PC-9 (cell line): ENCODE data around the gene SPATA3. TPM values are rescaled to one million over a fixed set of nuclear protein-coding genes. Genes with fewer than 3 reads are reported as not detected.

Source experiments
- BruUV-seq: library from RNA; stranded (reverse); fragments of 400-500 nt; replicated peaks from 2 replicates; lab custom pipeline; 2021; lab: Mats Ljungman, UMichigan
- CTCF ChIA-PET: fragments of 300-600 bp; sonication (Branson Sonifier 250); formaldehyde crosslinking; loops from one replicate; lab custom pipeline; 2022; ENCODE audit warnings: antibody characterized with exemption; lab: Charles Lee
- POLR2A ChIA-PET: fragments of 300-600 bp; sonication (Branson Sonifier 250); formaldehyde crosslinking; loops from one replicate; lab custom pipeline; 2022; ENCODE audit warnings: antibody characterized with exemption; ENCODE audit not compliant: unreplicated experiment; lab: Charles Lee
- DNase-seq, 2 experiments: peaks; one replicate each; pipeline versions ENCODE4 v3.0.0 to v3.0.0-alpha.2; 2015 to 2022; ENCODE audit warnings: mixed read lengths in 1 of 2
- H2AFZ ChIP-seq: fragments of 200-600 bp; sonication (generic); 2 replicates; pipeline ENCODE4 v1.8.1; 2017; ENCODE audit warnings: antibody characterized with exemption
- H3F3A ChIP-seq: fragments of 200-600 bp; sonication (generic); 2 replicates; pipeline ENCODE4 v1.8.1; 2017; ENCODE audit warnings: antibody characterized with exemption, mild to moderate bottlenecking, low read depth; ENCODE audit not compliant: insufficient read depth
- H3K27ac ChIP-seq: fragments of 200-600 bp; sonication (generic); 2 replicates; pipeline ENCODE4 v1.6.1; 2016; ENCODE audit warnings: mixed run types
- H3K27me3 ChIP-seq: fragments of 200-600 bp; sonication (generic); 2 replicates; pipeline ENCODE4 v1.6.1; 2016; ENCODE audit warnings: low read depth, mixed run types; ENCODE audit not compliant: insufficient read depth
- H3K36me3 ChIP-seq: fragments of 200-600 bp; sonication (generic); 2 replicates; pipeline ENCODE4 v1.6.1; 2016; ENCODE audit warnings: low read depth, mixed run types
- H3K4me1 ChIP-seq: fragments of 200-600 bp; sonication (generic); replicated peaks from 2 replicates; pipeline ENCODE4 v1.6.1; 2016; ENCODE audit warnings: mixed run types; ENCODE audit not compliant: insufficient read depth
- H3K4me2 ChIP-seq: fragments of 200-600 bp; sonication (generic); 2 replicates; pipeline ENCODE4 v1.6.1; 2017; ENCODE audit warnings: mixed run types
- H3K4me3 ChIP-seq: fragments of 200-600 bp; sonication (generic); 2 replicates; pipeline ENCODE4 v1.6.1; 2016; ENCODE audit warnings: mixed run types
- H3K79me2 ChIP-seq: fragments of 200-600 bp; sonication (generic); 2 replicates; pipeline ENCODE4 v1.6.1; 2017; ENCODE audit warnings: low read depth, mixed run types
- H3K9me2 ChIP-seq: fragments of 200-600 bp; sonication (generic); 2 replicates; pipeline ENCODE4 v1.8.1; 2017; ENCODE audit warnings: mild to moderate bottlenecking; ENCODE audit not compliant: insufficient read depth
- H3K9me3 ChIP-seq: fragments of 200-600 bp; sonication (generic); 2 replicates; pipeline ENCODE4 v1.8.1; 2016; ENCODE audit warnings: low read depth; ENCODE audit not compliant: insufficient read depth
- H4K20me1 ChIP-seq: fragments of 200-600 bp; sonication (generic); 2 replicates; pipeline ENCODE4 v1.8.1; 2017; ENCODE audit not compliant: insufficient read depth
- CTCF ChIP-seq: fragments of 200-600 bp; sonication (generic); conservative IDR thresholded peaks from 2 replicates; pipeline ENCODE4 v1.6.1; 2017; ENCODE audit warnings: mixed run types, antibody characterized with exemption, mild to moderate bottlenecking, moderate library complexity
- EZH2 ChIP-seq: fragments of 200-600 bp; sonication (generic); IDR thresholded peaks from 2 replicates; pipeline ENCODE4 v1.8.0; 2017; ENCODE audit warnings: antibody characterized with exemption, low read depth
- intact Hi-C: fragments of 100-400 bp; cut with micrococcal nuclease; formaldehyde crosslinking; loops from one replicate; pipeline ENCODE4 v1.10.0; 2022; ENCODE audit not compliant: unreplicated experiment
- total RNA-seq: library from RNA; stranded (reverse); gene quantifications from 2 replicates; pipeline ENCODE4 v1.2.3, GENCODE V29; 2021

SPATA3 gene
- total RNA-seq, 1 experiment from 2014 or later: not detected

GRCh38 chr2:230985519-230986231 is 10.2 kb upstream of the SPATA3 start:
- CTCF ChIA-PET: no interaction called here
- no peak overlapping the region for H3K27ac ChIP-seq
- no peak for TF ChIP-seq CTCF
- no peak for TF ChIP-seq EZH2
- H3K4me3 ChIP-seq: no peak overlapping the region
- H3K4me2 ChIP-seq: no peak overlapping the region
- H3K9me3 ChIP-seq: no peaks in the 10 kb centered on the region
- H3K79me2 ChIP-seq: no peaks in the 10 kb centered on the region
- no peak overlapping the region for H2AFZ ChIP-seq
- BruUV-seq: no TSS peak
- H3F3A ChIP-seq: no peaks in the 10 kb centered on the region
- intact Hi-C loops: loop anchor here (2.0 to 10.0 kb wide), 2 partner anchors 137 to 429 kb away; no protein-coding TSS in a partner anchor
- no peaks in the 10 kb centered on the region for H3K9me2 ChIP-seq
- POLR2A ChIA-PET: no interaction called here
- DNase-seq: no peak
- peaks cover 3% of the 10 kb centered on the region; the same call in 1 of the 2 replicates for H3K4me1 ChIP-seq
- no peaks in the 10 kb centered on the region for H3K36me3 ChIP-seq
- no peaks in the 10 kb centered on the region for H4K20me1 ChIP-seq
- no peaks in the 10 kb centered on the region for H3K27me3 ChIP-seq

GRCh38 chr2:230986520-230987136 is 9.3 kb upstream of the SPATA3 start:
- Histone ChIP-seq H3K4me3 (peak overlapping the region; percentile 64), H3K27me3 (peaks cover 4% of the 10 kb centered on the region), H3K36me3 (no peaks in the 10 kb centered on the region), H3K9me2 (no peaks in the 10 kb centered on the region), H3K9me3 (no peaks in the 10 kb centered on the region), H2AFZ (peak overlapping the region; percentile 96), H3K4me1 (peaks cover 3% of the 10 kb centered on the region; the same call in 1 of the 2 replicates), H3K79me2 (no peaks in the 10 kb centered on the region), H3K4me2 (peak overlapping the region; percentile 99), H4K20me1 (no peaks in the 10 kb centered on the region), H3K27ac (no peak overlapping the region), H3F3A (no peaks in the 10 kb centered on the region)
- no peak for DNase-seq
- BruUV-seq: no TSS peak
- TF ChIP-seq CTCF (no peak), EZH2 (no peak)
- ChIA-PET CTCF (no interaction called here), POLR2A (interaction anchor here (0.7 kb wide), 2 partner anchors 13 to 43 kb away, joined by 4 read pairs; no protein-coding TSS in a partner anchor)
- intact Hi-C loops: loop anchor here (1.0 to 10.0 kb wide), 4 partner anchors 84 to 428 kb away; no protein-coding TSS in a partner anchor

DNA sequence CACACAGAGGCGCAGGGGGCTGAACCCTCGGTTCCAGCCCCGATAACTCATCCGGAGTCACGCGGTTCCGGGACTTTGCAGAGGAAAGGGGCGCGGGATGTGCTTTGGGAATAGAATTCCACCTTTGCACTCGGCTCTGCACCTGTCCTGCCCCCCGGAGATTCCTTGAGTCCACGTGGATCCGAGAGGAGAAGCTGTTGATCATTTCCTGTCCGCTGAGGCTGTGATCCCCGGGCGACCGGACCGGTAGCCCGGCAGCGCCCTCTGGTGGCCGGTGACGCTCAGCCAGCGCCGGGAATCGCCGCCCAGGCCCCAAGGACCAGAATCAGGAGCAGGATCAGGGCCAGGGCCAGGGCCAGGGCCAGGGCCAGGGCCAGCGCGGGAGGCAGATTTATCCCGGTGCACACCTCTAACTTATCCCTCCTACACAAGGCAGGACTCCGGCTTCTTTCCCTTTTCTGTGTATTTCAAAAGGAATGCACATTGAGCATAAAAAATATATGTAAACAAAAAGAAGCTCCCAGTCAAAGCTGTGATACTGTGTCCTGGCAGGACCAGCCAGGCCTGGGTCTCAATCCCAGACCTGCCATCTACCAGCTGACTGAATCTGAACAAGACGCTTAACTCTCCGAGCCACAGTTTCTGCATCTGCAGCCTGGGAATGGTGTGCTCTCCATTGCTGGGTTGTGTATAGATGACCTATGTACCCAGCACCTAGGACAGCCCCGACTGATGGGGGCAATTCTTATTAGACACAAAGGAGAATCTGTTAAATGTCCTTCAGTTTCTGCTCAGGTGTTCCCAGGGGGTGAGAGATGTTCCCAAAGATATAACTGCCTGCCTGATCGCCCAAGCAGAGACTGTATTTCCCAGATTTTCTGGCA is 8.5 kb upstream of the SPATA3 start:
- Histone ChIP-seq H3K9me2 (no peaks in the 10 kb centered on the region), H3K79me2 (no peaks in the 10 kb centered on the region), H3K4me2 (peak overlapping the region; percentile 99), H3K4me3 (peak overlapping the region; percentile 64), H2AFZ (peak overlapping the region; percentile 96), H3K36me3 (no peaks in the 10 kb centered on the region), H3F3A (no peaks in the 10 kb centered on the region), H3K9me3 (no peaks in the 10 kb centered on the region), H4K20me1 (no peaks in the 10 kb centered on the region), H3K27ac (no peak overlapping the region), H3K4me1 (peaks cover 3% of the 10 kb centered on the region; the same call in 1 of the 2 replicates), H3K27me3 (peaks cover 6% of the 10 kb centered on the region)
- DNase-seq: peak in 1 of 2 experiments; percentile 82
- ChIA-PET CTCF (interaction anchor here (0.6 to 0.7 kb wide), 3 partner anchors 66 to 820 kb away, joined by 3 to 5 read pairs (median 4); no protein-coding TSS in a partner anchor), POLR2A (interaction anchor here (0.7 kb wide), 2 partner anchors 13 to 43 kb away, joined by 4 read pairs; no protein-coding TSS in a partner anchor)
- TF ChIP-seq EZH2: no peak
- TF ChIP-seq CTCF: peak; percentile 91
- no TSS peak for BruUV-seq
- intact Hi-C loops: loop anchor here (1.0 to 10.0 kb wide), 4 partner anchors 85 to 427 kb away; no protein-coding TSS in a partner anchor
